GM12875 (cell line): ENCODE results near the gene RDH13.

Source experiments
- H3K4me3 ChIP-seq: one replicate; pipeline ENCODE4 v1.5.1; 2011; ENCODE audit warnings: low read depth, low read length, control low read depth
- CTCF ChIP-seq: IDR thresholded peaks from 2 replicates; pipeline ENCODE4 v1.5.1; 2011; ENCODE audit warnings: low read depth, mild to moderate bottlenecking, control low read depth, inconsistent platforms, low read length, moderate library complexity, borderline replicate concordance; ENCODE audit not compliant: insufficient read depth

Gene RDH13

GRCh38 chr19:55079400-55080038 is 16.6 kb upstream of the RDH13 start:
- no peak overlapping the region for H3K4me3 ChIP-seq
- no peak for TF ChIP-seq CTCF

- no peak for TF ChIP-seq CTCF
- no peak overlapping the region for H3K4me3 ChIP-seq
Observed at GRCh38 chr19:55078996-55079395, 16.0 kb upstream of the RDH13 start.

GRCh38 chr19:55077106-55077505 is 14.2 kb upstream of the RDH13 start:
- TF ChIP-seq CTCF: no peak
- no peak overlapping the region for H3K4me3 ChIP-seq

GRCh38 chr19:55076321-55076720 is 13.4 kb upstream of the RDH13 start:
- no peak overlapping the region for H3K4me3 ChIP-seq
- no peak for TF ChIP-seq CTCF

GRCh38 chr19:55075371-55075998 is 12.5 kb upstream of the RDH13 start, which contains the start of gene EPS8L1:
EPS8L1 (plus strand) TSS chr19:55075869; CDS start chr19:55076445, 576 bp downstream.
- H3K4me3 ChIP-seq: no peak within 1 kb of the TSS
- TF ChIP-seq CTCF: no peak

GRCh38 chr19:55071913-55072312 is 9.0 kb upstream of the RDH13 start:
- TF ChIP-seq CTCF: no peak
- H3K4me3 ChIP-seq: no peak overlapping the region

GRCh38 chr19:55071129-55071502 is 8.2 kb upstream of the RDH13 start:
- no peak for TF ChIP-seq CTCF
- H3K4me3 ChIP-seq: no peak overlapping the region
